Epithelial cell of prostate (primary cell): ENCODE measurements around the gene CENPP.

Source experiments
- DNase-seq: peaks from one replicate; pipeline ENCODE4 v3.0.0-alpha.2; 2011; ENCODE audit warnings: low read depth, low spot score
- H3K27ac ChIP-seq: fragments of 450-650 bp; 2 replicates; pipeline ENCODE4 v1.5.1; 2017; ENCODE audit warnings: mild to moderate bottlenecking

Gene CENPP

DNA sequence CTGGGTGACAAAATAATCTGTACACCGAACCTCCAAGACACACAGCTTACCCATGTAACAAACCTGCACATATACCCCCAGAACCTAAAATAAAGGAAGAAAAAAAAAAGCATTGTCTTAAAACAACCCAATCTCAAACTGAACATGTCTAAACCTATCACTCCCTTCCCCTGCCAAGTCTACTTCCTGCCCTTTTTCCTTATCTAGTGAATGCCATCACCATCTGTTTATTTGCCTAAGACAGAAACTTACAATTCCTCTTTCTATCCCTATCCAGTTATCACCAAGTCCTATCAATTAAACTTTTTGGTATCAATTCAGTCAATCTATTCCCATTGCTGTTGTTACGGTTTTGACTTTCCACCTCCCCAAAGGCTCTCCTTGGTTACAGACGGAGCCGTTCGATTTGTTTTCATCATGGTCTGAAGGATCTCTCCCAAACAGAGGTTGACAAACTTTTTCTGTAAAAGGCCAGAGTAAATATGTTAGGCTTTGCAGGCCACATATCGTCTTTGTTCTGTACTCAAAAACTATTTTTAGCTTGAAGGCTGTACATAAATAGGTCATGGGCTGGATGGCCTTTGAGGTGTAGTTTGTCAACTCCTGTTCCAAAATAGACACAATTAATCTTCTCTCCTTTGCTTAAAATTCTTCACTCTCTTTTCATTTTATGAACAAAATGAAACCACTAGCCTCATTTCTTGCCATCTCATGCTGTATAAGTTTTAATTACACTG lies 12.7 kb upstream of the CENPP start:
- no peak for DNase-seq
- peak overlapping the region; percentile 78 for H3K27ac ChIP-seq

DNA sequence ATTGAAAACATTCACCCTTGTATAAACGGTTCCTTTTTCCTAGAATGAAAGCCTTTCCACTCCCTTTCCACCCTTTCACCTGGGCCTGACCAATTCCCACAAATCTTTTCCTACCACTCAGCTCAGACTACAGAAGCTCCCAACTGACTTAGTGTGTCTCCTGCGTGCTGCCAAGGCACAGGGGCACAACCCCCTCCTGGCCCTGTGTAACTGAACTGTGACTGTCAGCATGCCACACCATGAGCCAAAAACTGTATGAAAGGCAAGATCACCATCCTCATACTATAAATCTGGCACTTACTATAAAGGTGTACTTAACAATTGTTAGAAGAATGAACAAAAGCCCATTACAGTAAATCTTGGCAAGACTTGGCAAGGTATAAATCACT lies 12.1 kb upstream of the CENPP start:
- no peak for DNase-seq
- H3K27ac ChIP-seq = peak overlapping the region; percentile 78

DNA sequence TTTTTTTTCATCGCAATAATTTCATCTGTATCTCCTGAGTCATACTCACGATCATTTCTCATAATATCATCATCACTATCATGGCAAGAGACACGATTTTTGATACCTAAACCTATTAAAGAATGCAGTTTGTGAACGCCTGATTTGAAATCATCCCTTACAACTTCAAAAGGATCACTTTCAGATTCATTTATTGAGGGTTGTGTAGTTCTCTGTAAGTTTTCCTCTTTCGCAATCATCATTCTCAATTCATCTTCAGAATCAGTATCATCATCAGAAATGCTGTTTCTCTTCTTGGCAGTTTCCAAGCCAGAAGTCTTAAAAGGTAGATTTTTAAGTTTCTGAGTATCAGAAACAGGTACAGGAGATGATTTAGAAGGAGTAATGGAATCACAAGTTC lies 10.3 kb upstream of the CENPP start:
- DNase-seq = no peak

DNA sequence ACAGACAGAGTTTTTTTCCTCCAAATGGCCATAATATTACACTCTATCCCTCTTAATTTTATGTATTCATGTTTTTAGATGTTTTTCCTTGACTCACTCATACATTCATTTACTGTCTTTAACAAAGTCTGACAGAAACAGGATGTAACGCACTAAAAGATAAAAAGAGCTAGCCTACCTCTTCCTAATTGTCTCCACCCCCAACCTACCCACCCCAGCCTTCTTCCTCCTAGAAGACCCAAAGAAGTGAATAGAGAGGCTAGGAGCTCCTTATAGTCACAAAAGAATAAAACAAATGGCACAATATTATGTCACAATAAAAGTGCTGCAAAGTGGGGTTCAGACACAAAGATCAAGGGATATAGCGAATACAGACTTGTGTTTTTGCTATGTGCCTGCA lies 1.3 kb upstream of the CENPP start:
- DNase-seq = no peak
- H3K27ac ChIP-seq = peak overlapping the region; percentile 89

More for the DNA sequence above, 10.3 kb upstream of the CENPP start:
- no peak overlapping the region for H3K27ac ChIP-seq

DNA sequence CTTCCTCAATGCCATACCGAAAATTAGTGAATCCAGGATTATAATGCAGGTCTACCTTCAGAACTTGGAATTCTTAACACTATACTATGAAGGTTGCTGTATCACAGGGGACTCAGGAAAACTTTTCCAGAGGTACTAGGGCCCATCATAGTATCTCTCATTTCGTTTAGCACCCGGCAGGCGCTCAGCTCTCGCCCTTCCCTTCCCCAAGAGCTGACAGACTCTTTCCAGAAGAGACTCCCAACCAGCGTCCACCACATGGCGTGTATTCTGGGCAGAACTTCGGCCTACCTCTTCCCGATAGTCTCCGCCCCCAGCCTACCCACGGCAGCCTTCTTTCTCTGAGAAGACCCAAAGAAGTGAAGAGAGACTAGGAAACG lies 874 bp upstream of the CENPP start:
- DNase-seq = no peak
- peak overlapping the region; percentile 89 for H3K27ac ChIP-seq

DNA sequence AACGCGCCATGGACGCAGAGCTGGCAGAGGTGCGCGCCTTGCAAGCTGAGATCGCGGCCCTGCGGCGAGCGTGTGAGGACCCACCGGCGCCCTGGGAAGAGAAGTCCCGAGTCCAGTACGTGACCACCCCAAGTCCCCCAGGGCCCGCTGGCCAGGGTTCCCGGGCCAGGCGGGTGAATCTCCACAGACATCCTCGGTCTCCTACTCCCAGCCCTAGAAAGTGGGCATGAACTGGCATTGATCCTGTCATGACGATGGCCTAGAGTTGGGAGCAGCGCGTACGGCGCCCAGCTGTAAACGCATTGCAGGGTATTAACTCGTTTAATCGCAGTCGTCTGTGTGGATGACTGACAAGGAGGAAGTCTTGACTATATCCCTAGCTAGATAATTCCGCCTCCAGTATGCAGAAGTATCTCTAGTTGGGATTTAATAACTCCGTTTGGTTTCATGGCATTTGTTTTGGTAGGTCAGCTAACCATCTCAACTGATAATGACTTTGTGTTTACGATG lies 293 bp downstream of the CENPP start:
- no peak for DNase-seq

DNA sequence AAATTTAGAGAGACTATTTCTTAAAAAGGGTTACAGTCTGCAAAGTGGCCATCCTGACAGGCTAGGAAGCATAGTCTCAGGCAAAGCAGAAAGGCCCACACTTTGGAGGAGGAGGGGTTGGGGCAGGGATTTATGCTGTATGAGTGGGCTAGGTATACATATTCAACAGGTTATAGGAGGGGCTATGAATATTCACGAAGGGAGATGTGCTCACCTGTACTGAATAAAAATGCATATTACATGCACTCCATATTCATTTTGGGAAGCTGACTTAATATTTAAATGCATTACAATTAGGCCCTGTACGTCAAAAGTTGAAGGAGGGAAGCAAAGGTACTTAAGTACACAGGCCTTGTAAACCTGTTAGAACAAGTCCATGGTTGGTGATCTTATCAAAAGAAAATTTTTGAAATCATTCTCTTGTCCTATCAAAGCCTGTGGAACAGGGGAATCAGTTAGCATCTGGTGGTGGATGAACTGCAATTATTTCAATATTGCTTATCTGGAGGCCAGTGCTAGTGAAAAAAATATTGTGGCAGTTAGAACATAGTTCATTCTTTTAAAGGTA lies 1.6 kb downstream of the CENPP start:
- no peak for DNase-seq
- H3K27ac ChIP-seq = no peak overlapping the region

More for the DNA sequence above, 293 bp downstream of the CENPP start:
- peak overlapping the region; percentile 89 for H3K27ac ChIP-seq

DNA sequence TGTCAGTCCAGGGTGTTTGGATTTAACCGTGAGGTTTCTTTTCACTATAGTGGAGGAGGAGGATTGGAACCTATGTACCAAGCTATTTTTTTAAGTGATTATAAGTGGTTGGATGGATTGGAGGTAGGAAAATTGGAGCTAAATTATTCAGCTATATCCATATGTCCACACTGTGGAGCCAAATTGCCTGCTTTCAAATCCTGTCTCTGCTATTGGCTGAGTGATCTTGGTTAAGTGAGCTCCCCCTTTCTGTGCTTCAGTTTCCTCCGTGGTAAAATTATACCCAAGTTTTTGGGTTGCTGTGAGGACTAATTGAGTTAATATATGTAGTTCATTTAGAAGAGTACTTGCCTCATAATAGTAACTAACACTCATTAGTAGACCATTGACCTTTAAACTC lies 2.5 kb downstream of the CENPP start:
- H3K27ac ChIP-seq = no peak overlapping the region
- DNase-seq = no peak

DNA sequence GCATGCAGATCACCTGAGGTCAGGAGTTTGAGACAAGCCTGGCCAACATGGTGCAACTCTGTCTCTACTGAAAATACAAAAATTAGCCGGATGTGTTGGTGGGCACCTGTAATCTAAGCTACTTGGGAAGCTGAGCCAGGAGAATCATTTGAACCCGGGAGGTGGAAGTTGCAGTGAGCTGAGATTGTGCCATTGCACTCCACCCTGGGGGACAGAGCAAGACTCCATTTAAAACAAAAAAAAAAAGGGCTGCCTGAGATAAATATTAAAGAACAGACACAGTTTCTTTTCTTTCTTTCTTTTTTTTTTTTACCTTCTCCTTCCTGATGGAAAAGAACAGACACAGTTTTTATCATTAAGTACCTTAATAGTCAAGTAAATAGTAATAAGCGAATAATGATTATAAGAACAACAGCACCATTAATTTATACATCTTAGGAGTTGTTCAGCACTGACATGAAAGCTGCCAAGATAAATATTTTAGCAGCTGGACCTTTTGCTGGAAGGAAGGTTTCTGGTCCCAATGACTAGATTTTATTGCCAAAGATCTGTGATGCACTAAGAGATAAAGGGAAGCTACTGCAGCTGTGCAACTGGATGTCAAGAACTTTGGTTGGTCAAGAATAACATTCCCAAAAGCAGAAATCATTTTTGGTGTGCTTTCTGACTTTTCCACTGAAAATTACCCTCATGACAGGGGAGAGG lies 7.0 kb downstream of the CENPP start:
- no peak overlapping the region for H3K27ac ChIP-seq
- no peak for DNase-seq

DNA sequence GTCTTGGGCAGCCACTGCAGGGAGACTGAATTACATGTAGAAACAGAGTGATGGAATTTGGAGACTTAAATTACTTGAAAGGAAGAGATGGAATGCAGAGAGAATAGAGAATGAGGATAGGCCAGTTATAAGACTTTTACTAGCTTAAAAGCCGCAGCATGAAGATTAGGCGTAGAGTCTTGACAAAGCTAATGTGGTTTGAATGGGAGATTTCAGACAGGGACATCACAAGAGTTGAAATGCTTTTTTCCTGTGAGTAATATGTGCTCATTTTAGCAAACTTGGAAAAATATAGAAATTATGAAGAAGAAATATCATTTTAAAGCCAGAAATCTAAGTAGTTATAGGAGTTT lies 7.5 kb downstream of the CENPP start:
- no peak for DNase-seq
- H3K27ac ChIP-seq = no peak overlapping the region

DNA sequence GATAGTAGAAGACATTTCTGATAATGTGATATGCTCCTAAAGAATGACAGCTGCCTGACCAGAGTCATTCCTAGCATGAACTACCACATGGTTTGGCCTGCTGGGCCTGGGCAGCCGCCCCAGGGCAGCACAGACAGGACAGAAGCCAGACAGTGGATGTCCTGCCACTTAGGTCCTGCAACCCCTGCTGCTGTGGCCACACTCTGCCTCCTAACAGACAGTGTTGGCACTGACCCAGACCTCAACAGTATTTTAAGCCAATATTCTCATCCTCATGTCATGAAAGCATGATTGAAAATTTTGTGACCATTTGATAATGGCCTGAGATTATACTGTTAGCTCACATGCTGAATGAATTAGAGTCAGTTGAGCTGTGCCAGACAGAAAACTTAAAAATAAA lies 15.8 kb downstream of the CENPP start:
- DNase-seq = no peak
- H3K27ac ChIP-seq = no peak overlapping the region

DNA sequence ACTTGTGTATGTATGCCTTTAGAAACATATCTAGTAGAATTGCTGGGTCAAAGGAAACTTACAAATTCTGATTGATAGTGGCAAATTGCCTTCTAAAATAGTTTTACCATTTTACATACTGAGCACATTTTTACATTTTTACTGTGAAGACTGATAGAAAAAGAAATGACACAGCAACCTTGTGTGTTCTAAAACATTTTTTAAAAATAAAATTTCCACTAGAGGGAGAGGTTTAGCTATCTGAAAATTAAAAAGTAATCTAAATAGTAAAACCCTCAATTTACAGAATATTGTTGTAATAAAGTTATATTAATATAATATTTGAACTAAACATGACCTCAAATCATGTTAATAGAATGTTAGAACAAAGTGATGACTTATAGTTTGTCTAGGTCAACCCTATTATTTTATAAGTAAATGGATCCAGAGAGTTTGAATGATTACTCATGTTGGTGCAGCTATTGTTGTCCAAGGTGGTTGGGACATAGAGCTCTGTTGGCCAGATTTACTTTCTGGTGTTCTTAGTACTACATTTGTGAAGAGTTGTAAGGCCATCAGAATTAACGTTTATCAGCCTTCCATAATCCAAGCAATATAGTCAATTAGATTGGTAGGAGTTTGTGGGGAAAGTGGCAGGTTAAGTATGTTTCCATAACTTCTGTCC lies 17.2 kb downstream of the CENPP start:
- no peak overlapping the region for H3K27ac ChIP-seq
- DNase-seq = no peak

DNA sequence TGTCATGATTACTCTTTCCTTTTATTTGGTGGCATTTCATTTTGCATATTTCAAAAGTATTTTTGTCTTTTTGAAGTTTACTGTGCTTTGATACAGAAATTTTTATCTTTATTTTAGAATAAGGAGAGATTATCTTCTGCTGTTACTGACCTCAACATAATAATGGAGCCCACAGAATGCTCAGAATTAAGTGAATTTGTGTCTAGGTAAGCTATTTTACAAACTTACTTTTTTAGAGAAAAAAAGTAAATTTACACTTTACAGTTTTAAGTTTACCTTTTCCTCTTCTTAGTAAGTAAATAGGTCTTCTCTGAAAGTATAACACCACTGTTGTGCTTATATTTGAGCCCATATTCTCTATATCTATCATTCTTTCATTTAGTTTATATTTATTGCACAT lies 19.8 kb downstream of the CENPP start:
- DNase-seq = no peak
- no peak overlapping the region for H3K27ac ChIP-seq

DNA sequence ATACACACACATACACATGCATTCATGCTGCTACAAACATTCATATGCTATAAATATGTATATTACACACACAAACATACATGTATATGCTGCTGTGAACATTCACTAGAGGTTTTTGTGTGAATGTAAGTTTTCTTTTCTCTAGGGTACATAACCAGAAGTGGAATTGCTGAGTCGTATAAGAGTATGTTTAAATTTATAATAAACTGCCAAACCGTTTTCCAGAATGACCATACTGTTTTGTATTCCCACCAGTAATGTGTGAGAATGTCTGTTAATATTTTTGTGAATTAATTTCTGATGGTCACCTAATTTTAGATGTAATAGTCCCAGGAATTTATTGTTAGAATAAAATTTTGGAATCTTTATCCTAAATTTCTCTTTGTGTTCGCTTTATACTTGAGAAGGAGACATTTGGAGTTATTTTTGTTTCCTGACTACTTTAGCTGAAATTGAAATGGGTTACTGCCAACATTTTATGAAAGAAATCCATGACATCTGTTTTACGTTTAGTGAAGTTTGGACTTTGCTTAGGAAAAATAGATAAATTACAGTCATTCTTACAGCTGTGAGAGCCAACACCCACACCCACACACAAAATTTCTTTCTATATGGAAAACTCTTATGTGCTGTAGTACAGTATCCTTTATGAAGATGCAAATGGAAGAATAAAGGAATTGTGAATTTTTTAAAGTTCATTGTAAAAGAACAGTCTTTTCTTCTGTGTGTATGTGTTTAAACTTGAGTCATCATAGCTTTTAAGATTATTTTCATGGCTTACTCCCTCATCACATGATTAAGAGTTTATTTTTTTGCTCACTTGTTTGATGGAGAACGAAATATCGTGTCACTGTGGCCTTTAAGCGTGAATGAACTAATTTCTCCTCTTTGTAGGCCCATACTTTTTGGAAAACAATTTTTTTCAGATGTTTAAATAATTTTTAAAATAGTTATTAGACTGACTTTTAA lies 24.3 kb downstream of the CENPP start:
- no peak for DNase-seq
- no peak overlapping the region for H3K27ac ChIP-seq

DNA sequence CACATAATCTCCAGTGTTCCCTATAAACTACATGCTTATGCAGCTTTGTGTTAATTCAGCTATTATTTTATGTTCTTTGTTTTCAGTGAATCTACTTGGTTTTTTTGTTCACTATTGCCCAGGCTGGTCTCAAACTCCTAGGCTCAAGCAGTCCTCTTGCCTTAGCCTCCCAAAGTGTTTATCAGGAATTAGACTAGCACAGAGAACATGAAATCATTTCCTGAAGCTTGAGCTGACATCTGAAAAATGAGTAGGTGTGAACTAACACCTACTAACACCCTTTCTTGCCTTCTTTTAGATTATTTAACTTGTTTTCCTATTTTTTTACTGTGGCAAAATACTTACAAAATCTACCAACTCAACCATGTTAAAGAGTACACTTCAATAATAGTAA lies 25.0 kb downstream of the CENPP start:
- DNase-seq = no peak
- no peak overlapping the region for H3K27ac ChIP-seq

DNA sequence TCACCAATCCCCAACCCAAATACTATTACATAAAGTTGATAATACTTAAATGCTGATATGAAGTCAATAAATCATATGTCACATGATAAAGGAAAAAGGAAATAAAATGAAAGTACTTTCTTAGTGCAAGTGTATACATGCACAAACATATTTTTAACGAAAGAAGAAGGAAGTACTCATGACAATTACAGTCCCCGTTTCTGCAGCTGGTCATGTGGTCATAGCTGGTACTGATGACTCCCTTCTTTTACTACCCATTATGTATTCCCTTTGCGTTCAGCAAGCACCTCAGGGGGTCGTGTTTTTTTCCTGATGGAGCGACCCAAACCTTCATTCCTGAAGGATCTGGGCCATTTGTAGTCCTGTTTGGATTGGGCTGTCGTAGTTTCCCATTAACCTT lies 27.3 kb downstream of the CENPP start:
- H3K27ac ChIP-seq = no peak overlapping the region
- no peak for DNase-seq

DNA sequence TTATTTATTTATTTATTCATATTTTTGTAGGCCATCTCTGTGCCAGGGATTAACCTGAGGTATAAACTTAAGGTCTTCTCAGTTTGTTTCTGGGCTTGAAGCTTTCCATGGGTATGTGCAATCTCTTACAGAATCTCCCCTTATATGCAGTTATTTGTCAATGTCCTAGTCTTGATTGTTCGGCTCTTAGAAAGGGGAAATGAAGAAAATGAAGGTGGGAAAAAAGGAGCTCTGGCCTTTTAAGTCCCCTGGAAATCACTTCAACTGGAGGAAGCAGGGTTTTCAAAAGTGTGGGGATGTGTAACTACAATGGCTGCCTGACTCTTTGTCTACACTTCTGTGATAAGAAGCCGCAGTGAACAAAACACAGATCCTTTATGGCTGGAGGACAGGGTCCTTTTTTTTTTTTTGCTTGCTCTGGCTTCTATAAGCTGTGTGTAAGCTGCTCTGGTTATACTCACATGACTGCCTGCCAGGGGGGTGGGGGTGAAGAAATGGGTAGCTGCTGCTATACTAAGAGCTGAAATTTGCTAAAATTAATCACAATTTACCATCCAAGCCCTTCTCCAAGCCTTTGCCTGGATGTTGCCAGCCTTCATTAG lies 33.7 kb downstream of the CENPP start:
- no peak for DNase-seq
- no peak overlapping the region for H3K27ac ChIP-seq

DNA sequence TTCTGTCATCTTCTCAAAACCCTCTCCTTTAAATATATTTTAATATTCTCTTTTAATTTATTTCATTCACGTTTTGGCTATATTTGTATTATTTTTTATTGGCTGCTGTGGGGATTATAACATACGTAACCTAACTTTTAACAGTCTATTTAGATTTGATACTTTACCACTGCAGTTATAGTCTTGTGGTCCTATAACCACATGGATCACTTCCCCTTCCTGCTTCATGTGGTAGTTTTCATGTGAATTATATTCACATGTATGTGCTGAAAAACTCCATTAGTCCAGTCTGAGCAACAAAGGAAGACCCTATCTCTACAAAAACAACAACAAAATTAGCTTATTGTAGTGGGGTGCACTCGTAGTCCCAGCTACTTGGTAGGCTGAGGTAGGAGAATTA lies 34.3 kb downstream of the CENPP start:
- DNase-seq = no peak
- no peak overlapping the region for H3K27ac ChIP-seq

DNA sequence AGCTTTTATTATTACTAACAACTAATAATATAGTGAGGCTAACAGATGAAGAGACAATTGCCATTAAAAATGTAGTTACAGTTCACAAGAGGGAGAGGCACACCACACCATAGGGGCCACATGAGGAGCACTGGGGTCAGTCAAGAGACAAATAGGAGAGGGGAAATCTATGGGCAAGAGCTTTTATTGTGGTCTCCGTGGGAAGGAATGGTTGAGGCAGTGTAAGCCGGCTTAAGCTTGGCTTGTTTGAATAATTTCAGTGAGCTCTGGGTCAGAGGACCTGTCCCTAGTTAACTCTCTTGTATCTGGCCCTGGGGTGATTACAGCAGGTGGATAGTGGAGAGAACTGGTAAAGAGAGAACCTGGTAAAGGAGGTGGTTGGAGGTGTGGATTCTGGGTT lies 43.3 kb downstream of the CENPP start:
- no peak overlapping the region for H3K27ac ChIP-seq
- no peak for DNase-seq

DNA sequence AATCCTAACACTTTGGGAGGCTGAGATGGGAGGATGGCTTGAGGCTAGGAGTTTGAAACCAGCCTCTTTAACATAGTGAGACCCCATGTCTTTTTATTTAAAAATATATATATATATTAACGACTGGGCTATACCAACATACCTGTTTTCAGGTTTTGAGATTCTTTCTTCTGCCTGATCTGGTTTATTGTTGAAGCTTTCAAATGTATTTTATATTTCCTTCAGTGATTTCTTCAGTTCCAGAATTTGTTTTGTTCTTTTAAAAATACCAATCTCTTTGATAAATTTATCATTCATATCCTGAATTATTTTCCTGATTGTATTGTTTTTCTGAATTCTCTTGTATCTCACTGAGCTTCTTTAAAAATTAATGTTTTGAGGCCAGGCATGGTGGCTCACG lies 47.4 kb downstream of the CENPP start:
- no peak for DNase-seq
- H3K27ac ChIP-seq = no peak overlapping the region
